ENCODE measurements around the gene ZNF492. TPM values are rescaled to one million over a fixed set of nuclear protein-coding genes. Genes with fewer than 3 reads are reported as not detected.

Gene ZNF492
- total RNA-seq, 1 donor = 0.45 TPM

DNA sequence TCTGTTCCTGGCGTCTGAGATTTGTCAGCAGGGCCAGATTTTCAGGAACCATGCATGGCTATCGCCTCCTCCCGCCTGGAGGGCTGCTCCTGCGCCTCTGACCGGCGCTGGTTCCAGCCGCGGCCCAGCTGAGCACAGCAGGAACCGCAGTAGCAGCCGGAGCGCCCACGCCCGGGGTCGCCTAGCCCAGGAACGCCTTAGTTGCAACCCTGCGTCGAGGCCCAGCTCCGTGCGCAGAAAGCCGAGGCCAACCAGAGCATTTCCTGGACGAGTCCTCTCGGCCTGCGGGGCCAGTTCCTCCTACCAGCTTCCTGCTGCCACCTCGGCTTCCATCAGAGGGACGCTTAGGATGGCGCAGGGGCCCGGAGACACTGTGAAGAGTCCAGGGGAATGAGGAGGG, 74.9 kb downstream of the ZNF492 start:
- TF ChIP-seq, protein P1, sequence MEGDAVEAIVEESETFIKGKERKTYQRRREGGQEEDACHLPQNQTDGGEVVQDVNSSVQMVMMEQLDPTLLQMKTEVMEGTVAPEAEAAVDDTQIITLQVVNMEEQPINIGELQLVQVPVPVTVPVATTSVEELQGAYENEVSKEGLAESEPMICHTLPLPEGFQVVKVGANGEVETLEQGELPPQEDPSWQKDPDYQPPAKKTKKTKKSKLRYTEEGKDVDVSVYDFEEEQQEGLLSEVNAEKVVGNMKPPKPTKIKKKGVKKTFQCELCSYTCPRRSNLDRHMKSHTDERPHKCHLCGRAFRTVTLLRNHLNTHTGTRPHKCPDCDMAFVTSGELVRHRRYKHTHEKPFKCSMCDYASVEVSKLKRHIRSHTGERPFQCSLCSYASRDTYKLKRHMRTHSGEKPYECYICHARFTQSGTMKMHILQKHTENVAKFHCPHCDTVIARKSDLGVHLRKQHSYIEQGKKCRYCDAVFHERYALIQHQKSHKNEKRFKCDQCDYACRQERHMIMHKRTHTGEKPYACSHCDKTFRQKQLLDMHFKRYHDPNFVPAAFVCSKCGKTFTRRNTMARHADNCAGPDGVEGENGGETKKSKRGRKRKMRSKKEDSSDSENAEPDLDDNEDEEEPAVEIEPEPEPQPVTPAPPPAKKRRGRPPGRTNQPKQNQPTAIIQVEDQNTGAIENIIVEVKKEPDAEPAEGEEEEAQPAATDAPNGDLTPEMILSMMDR (IDR thresholded peaks at IDR 0.05; ENCODE audit: insufficient read depth, low read length) = no peak
- DNase-seq (ENCODE audit: low read depth) = no peak
- no peak overlapping the region for H3K4me3 ChIP-seq (ENCODE audit: low read depth, low read length)

Small RNA genes within 50 kb of the gene (small RNA-seq; reads per million reads assigned to genes)
- gene AC011467.2 = not detected

Other genes starting within 250 kb of the ZNF492 start
- not detected in 2 replicates for gene ZNF98, start 212.0 kb upstream of the ZNF492 start, total RNA-seq (ENCODE audit: low replicate concordance)
- not detected in 2 replicates for gene ZNF99, start 149.8 kb downstream of the ZNF492 start, total RNA-seq (ENCODE audit: low replicate concordance)
- gene ZNF723, start 198.0 kb downstream of the ZNF492 start, total RNA-seq (ENCODE audit: low replicate concordance) = not detected in 2 replicates